Renal pelvis (tissue), 3 donors: ENCODE measurements around the gene GH1. TPM values are rescaled to one million over a fixed set of nuclear protein-coding genes. Genes with fewer than 3 reads are reported as not detected.

ENCODE experiments used
- polyA plus RNA-seq, 3 donors: library from polyadenylated mRNA; unstranded; fragments of 120-200 nt; gene quantifications; one replicate each; pipeline ENCODE4 v1.2.1, GENCODE V29; 2013; ENCODE audit not compliant: insufficient read length in 3 of 3

The GH1 gene
- polyA plus RNA-seq, 3 donors, result 0.16 TPM; not detected in 2

Other genes starting within 250 kb of the GH1 start
- gene LIMD2, start 218.7 kb downstream of the GH1 start, polyA plus RNA-seq, result 10 to 100 TPM; 28.8 to 38.4 (median 34.9) TPM
- 10 to 100 TPM; 43.1 to 74.3 (median 66.8) TPM for gene STRADA, start 177.0 kb downstream of the GH1 start, polyA plus RNA-seq
- gene CCDC47, start 145.2 kb downstream of the GH1 start, polyA plus RNA-seq, result 100 to 1,000 TPM in 2 of 3 donors, 10 to 100 TPM in 1; 87.7 to 116 (median 109) TPM
- gene DDX42, start 144.7 kb downstream of the GH1 start, polyA plus RNA-seq, result 100 to 1,000 TPM; 158 to 225 (median 211) TPM
- 100 to 1,000 TPM; 170 to 203 (median 178) TPM for gene PSMC5, start 91.4 kb downstream of the GH1 start, polyA plus RNA-seq
- 10 to 100 TPM; 66.9 to 75.2 (median 73.2) TPM for gene FTSJ3, start 91.2 kb downstream of the GH1 start, polyA plus RNA-seq
- gene SMARCD2, start 76.2 kb downstream of the GH1 start, polyA plus RNA-seq, result 10 to 100 TPM; 58.1 to 60.5 (median 58.5) TPM
- under 1 TPM in 1 of 3 donors, not detected in 2; 0.10 TPM for gene CSH2, start 45.2 kb downstream of the GH1 start, polyA plus RNA-seq
- not detected for gene GH2, start 36.9 kb downstream of the GH1 start, polyA plus RNA-seq
- not detected for gene CSH1, start 22.3 kb downstream of the GH1 start, polyA plus RNA-seq
- not detected for gene CSHL1, start 7.6 kb downstream of the GH1 start, polyA plus RNA-seq
- 1 to 10 TPM; 1.8 to 3.1 (median 2.3) TPM for gene CD79B, start 13.5 kb upstream of the GH1 start, polyA plus RNA-seq
- gene SCN4A, start 54.1 kb upstream of the GH1 start, polyA plus RNA-seq, result 1 to 10 TPM in 2 of 3 donors, under 1 TPM in 1; 0.71 to 1.2 (median 1.1) TPM
- gene PRR29, start 79.5 kb upstream of the GH1 start, polyA plus RNA-seq, result 1 to 10 TPM; 4.2 to 4.8 (median 4.3) TPM
- 10 to 100 TPM; 26.0 to 33.1 (median 28.8) TPM for gene ICAM2, start 101.8 kb upstream of the GH1 start, polyA plus RNA-seq
- gene ERN1, start 211.3 kb upstream of the GH1 start, polyA plus RNA-seq, result 1 to 10 TPM; 8.3 to 9.3 (median 8.7) TPM